Measurements from ENCODE around the gene GRM4.

GRCh38 chr6:34102099-34102656 lies 43.7 kb downstream of the GRM4 start:
- no peak for TF ChIP-seq POLR2A (IDR thresholded peaks at IDR 0.05; ENCODE audit: low read length)
- TF ChIP-seq GATA1 (IDR thresholded peaks at IDR 0.05; ENCODE audit: low read depth, low read length) = no peak
